ENCODE data around the gene COL24A1.

Gene COL24A1

DNA sequence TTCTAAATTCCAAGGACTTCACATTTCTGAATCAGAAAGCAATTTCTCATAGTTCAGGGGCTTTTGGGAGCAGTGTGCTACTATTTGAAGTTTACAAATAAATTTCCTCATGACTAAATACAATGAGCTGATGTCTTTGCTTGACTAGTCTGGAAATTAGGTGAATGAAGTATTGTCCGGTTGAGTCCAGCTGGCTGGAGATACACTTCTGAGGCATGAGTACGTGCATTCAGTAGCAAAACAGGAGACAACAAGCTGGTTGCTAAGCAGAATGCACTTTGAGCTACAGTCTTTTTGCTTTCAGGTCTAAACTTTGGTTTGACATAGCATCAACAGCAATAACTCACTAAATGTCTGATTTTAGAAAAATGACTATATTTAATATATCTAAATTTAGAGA lies 475.5 kb downstream of the COL24A1 start:
- no peak for DNase-seq (ENCODE audit: low spot score)
